HG03342 (cell line): ENCODE results near the gene NKX3-2.

ENCODE experiments used
- ATAC-seq: cut with Tn5 transposase; IDR thresholded peaks from one replicate; pipeline ENCODE4 v1.9.1; 2021; ENCODE audit warnings: mild to moderate bottlenecking, moderate library complexity; ENCODE audit not compliant: unreplicated experiment

Gene NKX3-2

DNA sequence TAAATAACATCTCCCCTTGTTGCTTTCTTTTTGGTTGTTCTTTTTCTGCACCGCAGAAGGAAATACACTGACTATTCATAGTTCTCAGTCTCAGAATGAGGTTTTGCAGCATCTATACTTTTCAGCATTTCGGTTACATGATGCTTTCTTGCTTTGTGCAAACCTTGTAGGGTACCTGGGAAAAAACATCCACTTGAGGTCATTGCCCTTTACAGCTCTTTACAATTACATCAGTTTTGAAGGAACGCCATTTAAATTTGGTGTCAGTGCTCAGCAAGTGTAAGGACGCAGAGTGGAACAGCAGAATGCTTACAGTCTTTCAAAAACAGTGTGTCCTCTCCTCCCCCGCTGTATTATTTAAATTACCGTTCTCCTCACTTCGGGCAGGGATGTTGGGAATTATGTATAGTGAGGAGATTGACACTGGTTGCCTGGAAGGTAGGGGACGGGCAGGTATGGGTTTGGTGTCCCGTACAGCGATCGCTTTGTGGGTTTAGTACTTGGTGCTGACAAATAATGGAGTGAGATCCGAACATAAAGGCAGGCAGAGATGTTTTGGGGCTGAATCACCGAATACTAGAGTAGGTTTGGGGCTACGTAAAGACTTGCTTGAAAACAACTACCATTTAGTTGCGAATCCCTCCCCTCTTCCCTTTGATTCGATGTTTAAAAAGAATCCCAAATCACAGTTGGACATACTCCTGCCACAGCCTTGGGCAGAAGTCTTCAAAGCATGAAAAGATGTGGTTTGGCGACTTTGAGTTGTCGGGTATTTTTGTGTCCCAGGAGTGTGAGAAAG lies 2.0 kb upstream of the NKX3-2 start:
- no peak for ATAC-seq

DNA sequence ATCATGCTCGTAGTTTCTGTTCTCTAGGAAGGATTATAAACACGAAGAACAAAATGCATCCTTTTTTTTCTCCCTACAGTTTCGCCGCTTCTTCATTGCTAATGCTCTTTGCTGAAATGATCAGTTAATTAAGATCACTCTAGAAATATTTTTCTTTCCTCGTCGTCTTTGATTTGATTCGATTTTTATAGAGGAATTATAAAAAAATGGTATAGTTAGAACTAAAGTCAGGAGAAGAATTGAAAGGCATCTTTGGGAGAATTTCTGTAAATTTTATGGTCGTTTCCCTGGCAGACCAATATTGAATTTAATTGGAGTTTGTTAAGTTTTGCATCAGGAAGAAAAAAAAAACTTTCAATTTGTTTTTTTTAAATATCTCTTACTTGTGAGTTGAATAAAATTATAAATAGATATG lies 1.1 kb upstream of the NKX3-2 start:
- ATAC-seq = no peak

DNA sequence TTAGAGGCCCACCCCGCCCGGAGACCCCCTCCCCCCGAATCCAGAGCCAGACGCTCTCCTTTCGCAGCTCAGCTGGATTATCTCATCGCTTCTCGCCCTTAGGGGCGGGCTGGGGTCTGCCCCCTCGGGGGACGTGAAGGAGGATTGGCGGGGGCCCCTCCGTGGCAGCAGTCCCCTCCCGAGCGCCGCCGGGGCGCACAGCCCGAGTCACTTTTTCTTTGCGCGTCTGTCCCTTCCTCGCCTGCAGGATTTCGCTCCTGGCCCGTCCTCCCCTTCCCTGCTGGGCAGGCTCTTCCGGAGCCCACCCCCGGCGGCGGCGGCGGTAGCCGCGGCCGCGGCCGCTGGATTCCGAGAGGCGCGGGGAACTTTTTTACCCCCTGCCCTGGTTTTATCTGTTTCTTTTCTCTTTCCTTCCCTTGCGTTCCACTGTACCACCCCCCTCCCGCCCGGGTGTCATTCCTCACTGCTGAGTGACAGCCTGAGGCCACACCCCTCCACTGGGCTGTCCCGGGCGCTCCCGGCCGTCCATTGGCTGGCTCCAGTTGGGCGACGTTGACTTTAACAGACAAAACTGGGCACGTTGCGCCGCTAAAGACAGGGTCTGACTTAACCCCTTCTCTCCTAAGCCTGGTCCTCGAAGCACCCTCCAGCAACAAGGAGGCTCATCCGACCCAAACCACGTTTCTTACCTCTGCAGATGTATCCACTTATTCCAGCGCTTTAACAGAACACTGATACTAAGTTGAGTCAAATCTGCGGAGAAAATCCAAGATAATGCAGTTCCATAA lies 492 bp upstream of the NKX3-2 start:
- ATAC-seq = peak; percentile 49

DNA sequence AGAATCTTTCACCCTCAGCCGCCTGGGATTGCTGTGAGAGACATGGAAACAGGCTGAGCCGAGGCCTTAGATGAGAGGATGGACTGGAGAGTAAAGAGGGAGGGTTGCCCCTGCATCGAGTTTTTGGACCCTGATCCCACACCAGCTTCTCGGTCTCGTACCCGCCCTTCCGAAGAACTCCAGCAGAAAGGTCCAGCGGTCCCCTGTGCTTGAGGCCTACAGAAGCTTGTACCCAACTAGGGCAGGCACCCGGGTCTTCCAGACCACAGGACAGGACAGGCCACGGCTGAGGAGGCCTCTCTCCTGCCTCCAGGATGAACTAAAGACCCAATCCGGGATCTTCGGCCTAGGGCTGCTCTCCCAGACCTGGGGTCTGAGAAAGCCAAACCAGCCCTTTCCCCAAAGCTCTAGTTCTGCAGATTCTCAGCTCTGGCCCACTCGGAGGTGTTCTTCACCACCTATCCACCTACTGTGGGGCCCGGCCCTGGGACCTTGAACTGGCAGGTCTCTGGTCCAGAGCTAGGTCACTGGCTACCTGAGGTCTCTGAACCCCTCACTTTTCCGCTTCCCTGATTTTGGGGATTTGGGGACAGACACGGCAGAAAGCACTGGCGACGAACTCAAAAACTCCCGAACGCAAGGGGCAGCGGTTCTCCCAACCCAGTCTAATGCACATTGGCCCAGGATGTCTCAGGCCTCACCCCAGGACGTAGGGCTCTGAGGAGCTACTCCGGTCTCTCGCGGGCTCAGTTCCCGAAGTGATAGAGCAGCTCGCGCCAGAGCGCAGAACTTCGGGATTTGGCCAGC lies 1.1 kb downstream of the NKX3-2 start:
- no peak for ATAC-seq

DNA sequence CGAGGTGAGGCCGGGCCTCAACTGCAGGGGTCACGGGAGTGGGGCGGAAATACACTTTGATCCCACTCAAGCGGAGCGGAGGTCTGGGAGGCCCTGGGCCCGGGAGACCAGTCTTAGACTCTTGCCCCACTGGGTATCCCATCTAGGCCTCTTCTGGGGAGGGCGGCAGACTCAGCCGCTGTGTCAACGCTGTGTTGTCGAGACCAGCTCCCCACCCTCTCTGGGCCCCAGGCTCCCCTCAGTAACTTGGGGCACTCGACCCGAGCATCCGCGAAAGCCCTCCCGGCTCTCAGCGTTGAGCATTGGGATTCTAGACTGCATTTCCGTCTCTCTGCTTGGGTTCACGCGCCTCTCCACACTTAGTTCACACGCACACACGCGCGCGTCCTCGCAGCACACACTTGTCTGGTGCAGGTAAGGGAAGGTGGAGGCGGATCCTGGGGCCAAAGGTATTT lies 1.7 kb downstream of the NKX3-2 start:
- no peak for ATAC-seq

DNA sequence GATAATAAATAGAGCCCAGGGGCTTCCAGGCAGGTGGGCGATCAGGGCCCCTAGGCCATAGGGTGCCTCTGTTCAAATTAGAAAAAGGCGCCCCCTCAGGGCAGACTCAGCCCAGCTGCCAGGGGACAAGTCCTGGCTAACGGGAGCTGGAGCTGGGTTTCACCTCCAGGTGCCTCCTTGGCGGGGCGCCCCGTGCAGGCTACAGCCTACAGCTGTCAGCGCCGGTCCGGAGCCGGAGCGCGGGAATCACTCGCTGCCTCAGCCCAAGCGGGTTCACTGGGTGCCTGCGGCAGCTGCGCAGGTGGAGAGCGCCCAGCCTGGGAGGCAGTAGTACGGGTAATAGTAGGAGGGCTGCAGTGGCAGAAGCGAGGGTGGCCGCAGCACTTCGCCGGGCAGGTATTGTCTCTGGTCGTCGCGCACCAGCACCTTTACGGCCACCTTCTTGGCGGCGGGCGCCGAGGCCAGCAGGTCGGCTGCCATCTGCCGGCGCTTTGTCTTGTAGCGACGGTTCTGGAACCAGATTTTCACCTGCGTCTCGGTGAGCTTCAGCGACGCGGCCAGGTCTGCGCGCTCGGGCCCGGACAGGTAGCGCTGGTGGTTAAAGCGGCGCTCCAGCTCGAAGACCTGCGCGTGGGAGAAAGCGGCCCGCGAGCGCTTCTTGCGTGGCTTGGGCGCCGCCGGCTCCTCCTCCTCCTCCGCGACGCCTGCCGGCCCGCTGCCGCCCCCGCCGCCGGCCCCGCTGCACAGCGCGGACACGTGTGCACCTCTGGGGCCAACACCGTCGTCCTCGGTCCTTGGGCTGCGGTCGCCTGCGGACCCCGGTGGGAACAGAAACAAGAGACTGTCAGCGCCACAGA lies 2.4 kb downstream of the NKX3-2 start:
- no peak for ATAC-seq

DNA sequence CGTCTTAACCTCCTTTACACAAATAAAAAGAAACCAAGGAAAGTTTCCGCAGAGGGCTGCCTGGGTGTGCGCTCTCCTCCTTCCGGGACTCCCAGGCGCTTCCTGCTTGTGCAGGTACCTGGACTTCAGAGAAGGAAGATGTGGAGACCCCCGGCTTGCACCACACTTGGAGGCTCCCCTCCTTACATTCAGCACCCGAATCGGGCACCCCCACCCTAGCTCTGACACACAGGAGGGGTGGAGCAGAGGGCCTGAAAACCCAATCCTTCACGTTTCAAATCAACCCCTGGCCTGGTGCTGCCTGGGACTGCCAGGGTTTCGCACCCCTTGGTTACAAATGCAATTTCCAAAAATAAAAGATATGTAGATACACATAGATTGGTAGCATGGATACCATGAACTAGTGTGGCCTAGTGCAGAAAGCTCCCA lies 3.1 kb downstream of the NKX3-2 start:
- no peak for ATAC-seq

DNA sequence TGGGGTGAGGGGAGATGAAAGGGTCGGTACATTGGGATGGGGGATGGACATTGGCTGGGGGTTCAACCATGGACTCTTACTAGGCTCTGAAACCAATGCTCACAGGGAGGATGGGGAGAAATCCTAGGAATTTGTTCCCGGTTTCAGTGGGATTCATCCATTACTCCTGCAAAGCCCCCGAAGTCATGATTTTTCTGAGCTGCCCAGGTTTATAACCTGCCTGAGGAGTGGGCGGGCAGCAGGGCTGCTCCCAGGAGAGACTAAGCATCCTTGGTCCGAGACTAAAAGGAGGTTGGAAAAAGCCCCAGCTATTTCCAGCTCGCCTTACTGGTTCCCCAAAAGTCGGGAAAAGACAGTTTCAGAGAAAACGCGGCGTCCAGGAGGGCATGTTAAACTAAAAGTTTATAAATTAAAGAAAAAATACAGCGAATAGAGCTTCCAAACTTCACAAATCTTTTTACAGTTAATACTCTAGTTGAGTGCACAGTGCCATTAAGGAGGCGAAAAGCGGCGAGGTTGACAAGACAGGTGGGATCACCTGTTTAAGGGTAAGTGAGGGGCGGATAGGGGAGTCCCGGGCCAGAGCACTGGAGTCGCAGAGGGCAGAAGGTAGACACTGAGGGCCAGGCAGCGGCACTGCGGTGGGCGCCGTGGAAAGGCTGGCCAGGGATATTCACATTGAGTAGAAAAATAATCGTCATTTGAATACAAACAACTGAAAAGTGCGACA lies 3.7 kb downstream of the NKX3-2 start:
- no peak for ATAC-seq

DNA sequence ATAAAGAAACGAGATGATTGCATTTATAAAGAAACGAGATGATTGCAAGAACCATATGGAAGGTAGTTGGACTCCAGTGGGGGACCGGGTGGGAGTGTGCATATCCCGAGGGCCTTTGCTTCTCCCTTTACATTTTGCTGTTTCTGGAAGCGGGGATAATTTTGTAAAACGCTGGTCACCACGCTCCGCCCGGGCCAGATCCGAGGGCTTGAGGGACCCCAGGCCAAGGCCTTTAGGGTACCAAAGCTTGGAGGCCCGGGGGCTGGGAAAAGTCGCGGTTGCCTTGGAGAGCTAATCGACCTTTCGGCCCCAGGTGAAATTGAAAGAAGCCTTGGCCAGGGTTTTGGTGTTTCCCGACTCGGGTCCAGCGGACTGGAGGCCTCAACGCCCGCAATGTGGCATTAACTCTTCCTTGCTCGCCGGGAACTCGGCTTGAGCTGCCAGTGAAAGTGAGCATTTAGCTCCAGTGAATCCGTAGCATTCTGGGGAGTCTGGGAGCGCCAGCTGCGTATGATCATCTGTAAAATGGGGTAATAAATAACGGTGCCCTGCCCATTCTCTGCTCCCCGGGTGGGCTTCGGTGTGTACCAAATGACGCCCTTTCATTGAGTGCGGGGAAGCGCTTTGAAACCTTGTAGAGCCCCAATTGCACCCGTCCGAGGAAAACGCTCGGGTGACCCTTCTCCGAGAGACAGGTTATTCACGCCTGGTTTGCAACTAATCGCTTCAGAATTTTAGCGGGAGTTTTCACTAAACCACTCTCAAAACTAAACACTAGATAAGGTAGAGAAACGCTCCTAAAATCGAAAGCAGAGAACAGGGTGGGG lies 4.5 kb downstream of the NKX3-2 start:
- no peak for ATAC-seq

DNA sequence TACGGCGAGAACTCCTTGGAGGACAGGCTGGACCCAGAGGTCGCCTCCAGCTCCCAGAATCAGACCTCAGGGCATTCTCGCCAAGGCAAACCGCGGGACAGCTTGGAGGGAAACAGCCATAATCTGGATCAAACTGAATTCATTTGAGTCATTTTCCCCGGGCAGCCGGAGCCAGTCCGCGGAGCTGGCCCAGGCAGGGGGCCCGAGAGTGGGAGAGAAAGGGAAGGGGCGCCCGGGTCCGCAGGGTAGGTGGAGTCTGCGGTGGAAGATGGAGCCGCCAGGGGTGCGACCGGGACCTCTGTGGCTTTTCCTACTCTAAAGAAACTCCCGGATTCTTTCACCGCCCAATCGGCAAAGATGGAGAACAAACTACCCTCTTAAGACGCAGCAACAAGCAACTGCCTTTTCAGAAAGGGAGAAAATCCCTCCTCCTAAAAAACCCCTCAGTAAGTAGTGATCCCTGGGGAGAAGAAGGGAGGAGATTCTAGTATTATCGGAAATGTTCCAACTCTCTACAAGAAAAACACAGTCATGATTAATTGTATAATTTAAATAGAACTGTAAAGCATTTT lies 5.2 kb downstream of the NKX3-2 start:
- ATAC-seq = no peak

DNA sequence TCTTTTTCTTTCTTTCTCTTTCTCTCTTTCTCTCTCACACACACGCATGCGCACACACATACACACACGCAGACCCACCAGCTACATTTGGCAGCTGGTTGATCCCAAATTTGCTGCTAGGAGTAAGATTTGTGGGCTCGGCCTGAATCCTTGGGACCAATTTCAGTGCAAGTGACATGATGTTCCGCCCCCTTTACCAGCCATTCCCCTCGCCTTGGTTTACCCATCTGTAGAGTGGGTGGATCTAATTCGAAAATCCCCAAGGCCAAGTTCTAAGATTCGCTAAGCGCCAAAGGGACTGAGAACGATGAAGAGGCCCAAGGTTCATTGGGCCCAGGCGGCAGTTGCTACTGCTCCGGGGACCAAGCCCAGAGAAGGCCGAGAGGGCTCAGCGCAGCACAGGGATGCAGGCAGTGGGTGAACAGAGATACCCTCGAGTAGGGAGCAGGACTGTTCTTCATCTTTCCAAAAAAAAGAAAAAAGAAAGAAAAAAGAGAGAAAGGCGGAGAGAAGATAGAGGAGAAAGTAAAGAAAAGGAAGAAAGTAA lies 5.8 kb downstream of the NKX3-2 start:
- no peak for ATAC-seq

DNA sequence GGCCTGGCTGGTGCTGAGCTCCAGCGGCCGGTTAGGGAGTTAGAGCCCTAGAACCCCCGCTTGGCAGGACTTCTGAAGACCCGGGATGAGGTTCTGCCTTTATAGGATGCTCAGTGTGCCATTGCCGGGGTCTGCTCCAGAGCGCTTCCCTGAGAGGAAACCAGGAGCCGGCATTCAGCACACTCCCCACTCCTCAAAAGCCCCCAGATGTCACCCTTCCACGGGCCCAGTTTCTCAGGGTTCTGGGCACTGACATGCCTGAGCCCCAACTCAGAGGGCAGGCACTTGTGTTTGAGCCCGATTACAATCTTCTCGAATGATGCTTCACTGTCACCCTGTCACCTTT lies 6.5 kb downstream of the NKX3-2 start:
- ATAC-seq = no peak

DNA sequence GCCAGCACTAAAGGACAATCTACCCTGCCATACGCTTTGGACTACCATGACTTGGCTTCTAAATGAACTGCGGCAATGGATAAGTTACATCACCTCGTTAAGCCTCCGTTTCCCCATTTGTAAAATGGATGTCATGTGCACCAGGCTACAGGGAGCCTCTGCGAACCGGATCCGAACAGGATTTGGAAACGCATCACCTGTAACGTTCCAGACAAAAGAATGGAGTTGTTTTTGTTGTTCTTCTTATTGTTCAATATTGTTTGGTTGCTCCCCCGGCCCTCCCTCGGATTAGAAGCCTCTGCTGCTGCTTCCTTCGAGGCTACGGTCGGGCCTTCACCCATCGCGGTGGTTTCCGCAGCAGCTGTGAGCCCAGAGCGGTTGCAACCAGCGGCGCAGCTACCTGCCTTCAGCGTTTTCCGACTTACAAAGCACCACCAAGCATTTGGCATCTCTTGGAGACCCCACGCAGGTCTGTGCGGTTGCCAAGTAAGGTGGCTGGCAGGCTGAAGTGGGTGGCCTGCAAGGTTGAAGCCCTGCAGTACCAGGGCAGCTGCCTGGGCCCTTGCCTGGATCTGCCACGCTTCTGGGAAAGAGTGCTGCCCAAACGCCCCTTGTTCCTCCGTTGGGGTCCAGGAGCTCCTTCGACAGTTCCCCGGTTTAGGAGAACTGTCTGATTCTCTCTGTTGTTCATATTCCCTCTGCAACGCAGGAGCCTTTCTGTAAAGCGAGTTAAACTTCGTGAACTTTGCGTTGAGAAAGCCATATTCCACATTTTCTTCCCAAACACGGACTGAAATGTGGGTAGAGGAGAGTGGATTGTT lies 7.1 kb downstream of the NKX3-2 start:
- no peak for ATAC-seq

DNA sequence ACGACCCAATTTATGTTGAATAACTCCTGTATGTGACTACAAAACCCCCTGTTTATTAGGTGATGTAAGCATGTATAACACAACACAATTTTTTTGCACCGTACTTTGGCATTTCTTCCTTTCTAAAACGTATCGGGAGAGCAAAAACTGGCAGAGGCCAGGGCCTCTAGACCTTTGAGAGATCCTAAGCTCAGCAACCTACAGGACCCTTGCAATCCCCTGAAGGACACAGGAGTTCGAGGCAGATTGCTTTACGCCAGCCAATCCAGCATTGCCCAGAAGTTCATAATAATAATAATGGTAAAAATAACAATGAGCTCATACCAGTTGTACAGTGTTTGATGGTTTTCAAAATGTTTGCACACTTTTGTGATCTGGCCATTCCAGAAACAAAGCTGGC lies 7.7 kb downstream of the NKX3-2 start:
- ATAC-seq = no peak

DNA sequence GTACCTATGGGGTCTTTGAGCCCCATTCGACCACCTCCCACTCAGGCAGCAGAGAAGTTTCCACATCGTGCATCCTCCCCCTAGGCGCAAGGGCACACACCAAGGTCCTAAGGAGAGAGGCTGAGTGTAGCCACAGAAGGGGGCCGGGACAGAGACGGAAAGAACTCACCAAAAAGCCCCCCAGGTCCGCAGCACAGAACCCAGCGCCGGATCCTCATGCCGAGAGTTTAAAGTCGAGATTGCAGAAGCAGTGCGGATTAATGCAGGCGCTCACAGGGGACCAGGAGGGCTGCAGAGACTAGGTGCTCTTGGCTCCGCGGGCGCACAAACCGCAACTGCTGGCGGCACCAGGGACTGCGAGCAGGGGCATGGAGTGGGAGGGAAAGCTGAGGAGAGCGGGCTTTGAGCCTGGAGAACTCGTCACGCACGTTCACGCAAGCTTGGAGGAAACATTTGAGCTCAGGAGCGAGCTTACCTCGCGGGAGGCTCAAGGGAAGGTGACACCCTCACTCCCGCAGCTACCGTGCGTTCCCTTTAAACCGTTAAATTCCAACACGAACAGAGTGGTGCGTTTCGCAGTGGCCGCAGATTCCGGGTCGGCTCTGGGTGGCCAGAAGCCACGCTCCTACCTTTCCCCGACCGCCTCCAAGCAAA lies 8.5 kb downstream of the NKX3-2 start:
- ATAC-seq = no peak

DNA sequence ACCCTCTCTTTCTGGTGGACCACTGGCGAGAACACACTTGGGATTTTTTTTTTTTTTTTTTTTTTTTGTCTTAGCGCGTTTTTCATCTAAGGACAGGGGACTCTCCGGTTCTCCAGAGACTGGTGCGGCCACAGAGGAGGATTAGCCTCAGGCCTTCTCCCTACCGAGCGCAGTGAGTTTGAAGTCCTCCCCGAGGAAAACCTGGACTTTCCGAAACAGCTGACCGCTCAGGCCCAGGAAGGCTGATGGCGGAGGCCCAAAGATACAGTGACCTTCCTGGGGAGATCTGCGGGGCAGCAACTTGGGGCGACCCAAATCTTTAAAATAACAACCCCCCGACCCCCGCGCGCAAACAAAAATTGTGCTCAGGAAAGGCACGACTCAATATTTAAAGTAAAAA lies 9.2 kb downstream of the NKX3-2 start:
- no peak for ATAC-seq
